ENCODE data around the gene CCDC82.
A peak's percentile ranks its signal among the peaks of the same experiment; 100 is the strongest.

Gene CCDC82

GRCh38 chr11:96388891-96389719, 607 bp downstream of the CCDC82 start:
- POLR2A ChIA-PET, result interaction anchor here (1.4 kb wide), 1 partner anchor 17 kb away, joined by 4 read pairs; no protein-coding TSS in a partner anchor
- WGBS (ENCODE audit: insufficient coverage), result under 1% methylated on average over 21 of the region's 30 CpGs
- Histone ChIP-seq H3K4me1 (ENCODE audit: control extremely low read depth in 1 of 4, control insufficient read depth in 4 of 4, insufficient read depth in 4 of 4, low read length in 3 of 4) (peaks cover 12 to 19% (median 18%) of the 10 kb centered on the region in 4 experiments), H3K9me3 (ENCODE audit: control extremely low read depth in 1 of 5, control insufficient read depth in 4 of 5, insufficient read depth in 2 of 5, low read depth in 1 of 5, low read length in 4 of 5) (no peaks in the 10 kb centered on the region), H3K36me3 (ENCODE audit: control insufficient read depth in 4 of 4, insufficient read depth in 4 of 4, low read length in 3 of 4) (peaks cover 0 to 13% (median 5%) of the 10 kb centered on the region in 4 experiments), H3K4me3 (ENCODE audit: control insufficient read depth in 1 of 7, extremely low read depth in 1 of 7, insufficient read depth in 4 of 7, low read depth in 2 of 7, low read length in 6 of 7) (peak overlapping the region; percentile 81 to 99 (median 94)), H3K27me3 (replicated peaks in 2 of 5; ENCODE audit: control insufficient read depth in 4 of 5, insufficient read depth in 5 of 5, low read length in 4 of 5) (no peaks in the 10 kb centered on the region), H3K27ac (ENCODE audit: insufficient read depth in 1 of 2, low read depth in 1 of 2, low read length in 2 of 2, poor library complexity in 1 of 2, severe bottlenecking in 2 of 2) (peak overlapping the region; percentile 82 to 92)
- DNase-seq, result peak in 2 of 3 donors; percentile 85 to 86
- CTCF ChIA-PET, result interaction anchor here (1.0 to 2.2 kb wide), 6 partner anchors 9 to 299 kb away, joined by 3 to 13 read pairs (median 3); partner anchors contain the start of gene MAML2

- H3K9me3 ChIP-seq (ENCODE audit: control extremely low read depth in 1 of 5, control insufficient read depth in 4 of 5, insufficient read depth in 2 of 5, low read depth in 1 of 5, low read length in 4 of 5), result no peaks in the 10 kb centered on the region
- DNase-seq, result no peak
- peaks cover 9 to 11% (median 10%) of the 10 kb centered on the region in 4 experiments for H3K4me1 ChIP-seq (ENCODE audit: control extremely low read depth in 1 of 4, control insufficient read depth in 4 of 4, insufficient read depth in 4 of 4, low read length in 3 of 4)
- no peak overlapping the region for H3K4me3 ChIP-seq (ENCODE audit: control insufficient read depth in 1 of 7, extremely low read depth in 1 of 7, insufficient read depth in 4 of 7, low read depth in 2 of 7, low read length in 6 of 7)
- WGBS (ENCODE audit: insufficient coverage), result 82% methylated on average over 1 of the region's 2 CpGs
- no peak overlapping the region for H3K27ac ChIP-seq (ENCODE audit: insufficient read depth in 1 of 2, low read depth in 1 of 2, low read length in 2 of 2, poor library complexity in 1 of 2, severe bottlenecking in 2 of 2)
- ChIA-PET CTCF (no interaction called here), POLR2A (no interaction called here)
- peaks cover 2 to 28% (median 21%) of the 10 kb centered on the region in 4 experiments for H3K36me3 ChIP-seq (ENCODE audit: control insufficient read depth in 4 of 4, insufficient read depth in 4 of 4, low read length in 3 of 4)
- H3K27me3 ChIP-seq (replicated peaks in 2 of 5; ENCODE audit: control insufficient read depth in 4 of 5, insufficient read depth in 5 of 5, low read length in 4 of 5), result no peaks in the 10 kb centered on the region
These were observed 4.5 kb downstream of the CCDC82 start for GRCh38 chr11:96385187-96385586.

- peaks cover 2 to 28% (median 21%) of the 10 kb centered on the region in 4 experiments for H3K36me3 ChIP-seq (ENCODE audit: control insufficient read depth in 4 of 4, insufficient read depth in 4 of 4, low read length in 3 of 4)
- no peaks in the 10 kb centered on the region for H3K27me3 ChIP-seq (replicated peaks in 2 of 5; ENCODE audit: control insufficient read depth in 4 of 5, insufficient read depth in 5 of 5, low read length in 4 of 5)
- ChIA-PET CTCF (no interaction called here), POLR2A (interaction anchor here (0.5 kb wide), 1 partner anchor 1154 kb away, joined by 6 read pairs; no protein-coding TSS in a partner anchor)
- H3K4me3 ChIP-seq (ENCODE audit: control insufficient read depth in 1 of 7, extremely low read depth in 1 of 7, insufficient read depth in 4 of 7, low read depth in 2 of 7, low read length in 6 of 7), result no peak overlapping the region
- no peak for DNase-seq
- H3K4me1 ChIP-seq (ENCODE audit: control extremely low read depth in 1 of 4, control insufficient read depth in 4 of 4, insufficient read depth in 4 of 4, low read length in 3 of 4), result peaks cover 7 to 11% (median 9%) of the 10 kb centered on the region in 4 experiments
- H3K27ac ChIP-seq (ENCODE audit: insufficient read depth in 1 of 2, low read depth in 1 of 2, low read length in 2 of 2, poor library complexity in 1 of 2, severe bottlenecking in 2 of 2), result no peak overlapping the region
- H3K9me3 ChIP-seq (ENCODE audit: control extremely low read depth in 1 of 5, control insufficient read depth in 4 of 5, insufficient read depth in 2 of 5, low read depth in 1 of 5, low read length in 4 of 5), result no peaks in the 10 kb centered on the region
- WGBS (ENCODE audit: insufficient coverage), result 100% methylated on average over 3 of the region's 3 CpGs
These were observed 5.6 kb downstream of the CCDC82 start for GRCh38 chr11:96384156-96384555.

GRCh38 chr11:96376796-96377195, 12.9 kb downstream of the CCDC82 start:
- Histone ChIP-seq H3K4me3 (ENCODE audit: control insufficient read depth in 1 of 7, extremely low read depth in 1 of 7, insufficient read depth in 4 of 7, low read depth in 2 of 7, low read length in 6 of 7) (no peak overlapping the region), H3K4me1 (ENCODE audit: control extremely low read depth in 1 of 4, control insufficient read depth in 4 of 4, insufficient read depth in 4 of 4, low read length in 3 of 4) (no peaks in the 10 kb centered on the region), H3K9me3 (ENCODE audit: control extremely low read depth in 1 of 5, control insufficient read depth in 4 of 5, insufficient read depth in 2 of 5, low read depth in 1 of 5, low read length in 4 of 5) (no peaks in the 10 kb centered on the region), H3K36me3 (ENCODE audit: control insufficient read depth in 4 of 4, insufficient read depth in 4 of 4, low read length in 3 of 4) (peaks cover 10 to 21% (median 15%) of the 10 kb centered on the region in 4 experiments), H3K27me3 (replicated peaks in 2 of 5; ENCODE audit: control insufficient read depth in 4 of 5, insufficient read depth in 5 of 5, low read length in 4 of 5) (no peaks in the 10 kb centered on the region), H3K27ac (ENCODE audit: insufficient read depth in 1 of 2, low read depth in 1 of 2, low read length in 2 of 2, poor library complexity in 1 of 2, severe bottlenecking in 2 of 2) (no peak overlapping the region)
- no peak for DNase-seq
- CTCF ChIA-PET, result interaction anchor here (1.0 kb wide), 1 partner anchor 12 kb away, joined by 3 read pairs; no protein-coding TSS in a partner anchor
- no CpG with 5 or more reads among the region's 1 CpG for WGBS (ENCODE audit: insufficient coverage)
- POLR2A ChIA-PET, result no interaction called here

GRCh38 chr11:96373826-96374225, 15.9 kb downstream of the CCDC82 start:
- WGBS (ENCODE audit: insufficient coverage), result 100% methylated on average over 1 of the region's 4 CpGs

GRCh38 chr11:96367342-96367741, 22.4 kb downstream of the CCDC82 start:
- ChIA-PET CTCF (no interaction called here), POLR2A (no interaction called here)
- Histone ChIP-seq H3K9me3 (ENCODE audit: control extremely low read depth in 1 of 5, control insufficient read depth in 4 of 5, insufficient read depth in 2 of 5, low read depth in 1 of 5, low read length in 4 of 5) (peaks cover 0 to 13% (median 7%) of the 10 kb centered on the region in 5 experiments), H3K27ac (ENCODE audit: insufficient read depth in 1 of 2, low read depth in 1 of 2, low read length in 2 of 2, poor library complexity in 1 of 2, severe bottlenecking in 2 of 2) (no peak overlapping the region), H3K36me3 (ENCODE audit: control insufficient read depth in 4 of 4, insufficient read depth in 4 of 4, low read length in 3 of 4) (peaks cover 16 to 52% (median 30%) of the 10 kb centered on the region in 4 experiments), H3K4me3 (ENCODE audit: control insufficient read depth in 1 of 7, extremely low read depth in 1 of 7, insufficient read depth in 4 of 7, low read depth in 2 of 7, low read length in 6 of 7) (no peak overlapping the region), H3K27me3 (replicated peaks in 2 of 5; ENCODE audit: control insufficient read depth in 4 of 5, insufficient read depth in 5 of 5, low read length in 4 of 5) (no peaks in the 10 kb centered on the region), H3K4me1 (ENCODE audit: control extremely low read depth in 1 of 4, control insufficient read depth in 4 of 4, insufficient read depth in 4 of 4, low read length in 3 of 4) (no peaks in the 10 kb centered on the region)
- WGBS (ENCODE audit: insufficient coverage), result 100% methylated on average over 2 of the region's 2 CpGs
- DNase-seq, result no peak

More at GRCh38 chr11:96373826-96374225, 15.9 kb downstream of the CCDC82 start:
- Histone ChIP-seq H3K4me3 (ENCODE audit: control insufficient read depth in 1 of 7, extremely low read depth in 1 of 7, insufficient read depth in 4 of 7, low read depth in 2 of 7, low read length in 6 of 7) (no peak overlapping the region), H3K27me3 (replicated peaks in 2 of 5; ENCODE audit: control insufficient read depth in 4 of 5, insufficient read depth in 5 of 5, low read length in 4 of 5) (no peaks in the 10 kb centered on the region), H3K9me3 (ENCODE audit: control extremely low read depth in 1 of 5, control insufficient read depth in 4 of 5, insufficient read depth in 2 of 5, low read depth in 1 of 5, low read length in 4 of 5) (peaks cover 0 to 5% (median 1%) of the 10 kb centered on the region in 5 experiments), H3K27ac (ENCODE audit: insufficient read depth in 1 of 2, low read depth in 1 of 2, low read length in 2 of 2, poor library complexity in 1 of 2, severe bottlenecking in 2 of 2) (no peak overlapping the region), H3K4me1 (ENCODE audit: control extremely low read depth in 1 of 4, control insufficient read depth in 4 of 4, insufficient read depth in 4 of 4, low read length in 3 of 4) (no peaks in the 10 kb centered on the region), H3K36me3 (ENCODE audit: control insufficient read depth in 4 of 4, insufficient read depth in 4 of 4, low read length in 3 of 4) (peaks cover 12 to 29% (median 19%) of the 10 kb centered on the region in 4 experiments)
- POLR2A ChIA-PET, result no interaction called here
- DNase-seq, result peak in 2 of 3 donors; percentile 11 to 24
- CTCF ChIA-PET, result no interaction called here

- WGBS (ENCODE audit: insufficient coverage), result 80% methylated on average over 1 of the region's 1 CpG
- H3K27ac ChIP-seq (ENCODE audit: insufficient read depth in 1 of 2, low read depth in 1 of 2, low read length in 2 of 2, poor library complexity in 1 of 2, severe bottlenecking in 2 of 2), result no peak overlapping the region
- POLR2A ChIA-PET, result no interaction called here
These were observed 23.7 kb downstream of the CCDC82 start for GRCh38 chr11:96366024-96366423.

More at GRCh38 chr11:96366024-96366423, 23.7 kb downstream of the CCDC82 start:
- H3K4me1 ChIP-seq (ENCODE audit: control extremely low read depth in 1 of 4, control insufficient read depth in 4 of 4, insufficient read depth in 4 of 4, low read length in 3 of 4), result no peaks in the 10 kb centered on the region
- H3K36me3 ChIP-seq (ENCODE audit: control insufficient read depth in 4 of 4, insufficient read depth in 4 of 4, low read length in 3 of 4), result peaks cover 13 to 44% (median 28%) of the 10 kb centered on the region in 4 experiments
- H3K4me3 ChIP-seq (ENCODE audit: control insufficient read depth in 1 of 7, extremely low read depth in 1 of 7, insufficient read depth in 4 of 7, low read depth in 2 of 7, low read length in 6 of 7), result no peak overlapping the region
- no peak for DNase-seq
- no peaks in the 10 kb centered on the region for H3K27me3 ChIP-seq (replicated peaks in 2 of 5; ENCODE audit: control insufficient read depth in 4 of 5, insufficient read depth in 5 of 5, low read length in 4 of 5)
- peaks cover 0 to 13% (median 7%) of the 10 kb centered on the region in 5 experiments for H3K9me3 ChIP-seq (ENCODE audit: control extremely low read depth in 1 of 5, control insufficient read depth in 4 of 5, insufficient read depth in 2 of 5, low read depth in 1 of 5, low read length in 4 of 5)
- CTCF ChIA-PET, result interaction anchor here (1.0 to 1.2 kb wide), 2 partner anchors 21 to 314 kb away, joined by 3 read pairs; no protein-coding TSS in a partner anchor

Measured in common myeloid progenitor, CD34-positive (primary cell).